ENCODE measurements around the gene ATG9B. TPM values are rescaled to one million over a fixed set of nuclear protein-coding genes. Genes with fewer than 3 reads are reported as not detected.

ATG9B gene
- total and polyA plus RNA-seq, 2 donors (not counting 3 experiments of a cell fraction or from before 2014, with no cell fraction given): 0.04 TPM; not detected in 1

- Histone ChIP-seq H2AFZ (ENCODE audit: low read depth, low read length) (no peak overlapping the region), H3K9ac (replicated peaks; ENCODE audit: extremely low read depth, insufficient read depth, low read length) (no peak overlapping the region), H3K27ac (ENCODE audit: insufficient read depth, low read depth, low read length) (no peak overlapping the region), H3K9me1 (replicated peaks; ENCODE audit: control insufficient read depth, extremely low read depth, insufficient read depth, low read length) (no peaks in the 10 kb centered on the region), H3K27me3 (ENCODE audit: control insufficient read depth in 2 of 2, insufficient read depth in 2 of 2, low read length in 2 of 2) (peaks cover 3 to 9% of the 10 kb centered on the region in 2 experiments), H3K36me3 (ENCODE audit: control insufficient read depth in 2 of 2, extremely low read depth in 1 of 2, insufficient read depth in 2 of 2, low read length in 2 of 2) (peaks cover 0 to 21% of the 10 kb centered on the region in 2 experiments), H3K4me1 (ENCODE audit: control insufficient read depth, extremely low read depth, insufficient read depth, low read length) (peaks cover 15% of the 10 kb centered on the region), H3K79me2 (ENCODE audit: control insufficient read depth, insufficient read depth, low read length) (no peaks in the 10 kb centered on the region), H3K9me3 (replicated peaks; ENCODE audit: control insufficient read depth, insufficient read depth, low read length) (no peaks in the 10 kb centered on the region), H3K4me3 (replicated peaks in 1 of 3; ENCODE audit: insufficient read depth in 1 of 3, low read depth in 1 of 3, low read length in 3 of 3) (no peak overlapping the region), H4K20me1 (replicated peaks; ENCODE audit: control insufficient read depth, extremely low read depth, insufficient read depth, low read length) (no peaks in the 10 kb centered on the region), H3K4me2 (ENCODE audit: insufficient read depth, low read length) (no peak overlapping the region)
- FAIRE-seq (no peak), DNase-seq (ENCODE audit: low read depth, low spot score) (no peak)
- intact Hi-C loops (cut with micrococcal nuclease) (no loop called here), dilution Hi-C loops (cut with MboI; ENCODE audit: extremely low pct_ligation_motif_present, low sequenced_read_pairs) (no loop called here)
- ChIA-PET CTCF (interaction anchor here (1.3 to 2.4 kb wide), 2 partner anchors 46 to 117 kb away, joined by 3 to 11 read pairs; no protein-coding TSS in a partner anchor), POLR2A (no interaction called here)
- BruUV-seq (replicated peaks): no TSS peak
- no peak for TF ChIP-seq MAX (IDR thresholded peaks at IDR 0.05; ENCODE audit: insufficient read depth, insufficient read length)
- no peak for TF ChIP-seq POLR2A (IDR thresholded peaks at IDR 0.05; ENCODE audit: low read depth, low read length)
- TF ChIP-seq CTCF (IDR thresholded peaks at IDR 0.05; ENCODE audit: extremely low read depth in 1 of 2, insufficient read depth in 1 of 2, low read depth in 1 of 2, low read length in 2 of 2): no peak
- no peak for TF ChIP-seq MYC (IDR thresholded peaks at IDR 0.05; ENCODE audit: low read depth, low read length)
- TF ChIP-seq FOS (IDR thresholded peaks at IDR 0.05; ENCODE audit: borderline replicate concordance, insufficient read depth, low read length): no peak
- TF ChIP-seq JUN (IDR thresholded peaks at IDR 0.05; ENCODE audit: borderline replicate concordance, insufficient read depth, insufficient read length, low read depth): no peak
- TF ChIP-seq EZH2 (IDR thresholded peaks at IDR 0.05; ENCODE audit: borderline replicate concordance, low read depth, low read length, severe bottlenecking): no peak
- no peak for TF ChIP-seq GATA2 (IDR thresholded peaks at IDR 0.05; ENCODE audit: insufficient read depth, insufficient read length, low read depth, low read length)
- TF ChIP-seq POLR2AphosphoS5 (IDR thresholded peaks at IDR 0.05; ENCODE audit: insufficient read depth, low read depth, low read length): no peak
Observed at GRCh38 chr7:151014950-151015349, 9.3 kb downstream of the ATG9B start.
